Measurements from ENCODE around the gene CAPN12. TPM values are rescaled to one million over a fixed set of nuclear protein-coding genes. Genes with fewer than 3 reads are reported as not detected.

The CAPN12 gene
- total and polyA plus RNA-seq, 2 of the 4 experiments (the other 2 are of a cell fraction) = 0.18 to 0.97 TPM

DNA sequence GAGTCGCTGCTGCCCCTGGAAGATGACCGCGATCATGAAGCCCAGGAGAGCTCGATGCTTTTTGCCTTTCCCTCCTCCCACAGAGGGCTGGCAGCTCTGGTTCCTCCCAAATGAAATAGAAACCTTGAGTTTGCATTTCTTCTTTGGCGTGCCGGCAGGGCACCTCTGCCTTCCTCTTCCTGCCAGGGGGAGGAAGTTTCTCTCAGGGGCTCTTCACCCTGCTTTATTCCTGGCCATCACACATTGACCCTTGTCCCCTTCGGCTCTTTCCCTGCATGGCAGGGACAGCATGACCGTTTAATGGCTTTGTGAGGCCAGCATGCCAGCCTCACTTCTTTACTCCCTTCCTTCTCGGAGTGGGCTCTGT, 49.0 kb downstream of the CAPN12 start:
- H4K5ac ChIP-seq (ENCODE audit: low read depth, low read length) = no peak overlapping the region
- peak overlapping the region; percentile 18; the same call in 1 of the 2 replicates for H2BK120ac ChIP-seq (ENCODE audit: low read depth, low read length)
- H3K9ac ChIP-seq (ENCODE audit: low read depth, low read length) = no peak overlapping the region
- 0 out of 2 replicates have a peak overlapping the region, but pooled peaks have one; percentile 8 for H3K4ac ChIP-seq (ENCODE audit: low read depth, low read length)
- 93% methylated on average over 5 of the region's 9 CpGs; no CpG with 5 or more reads in 1 of the 2 experiments for WGBS, 2 experiments (ENCODE audit: extremely low coverage in 2 of 2, insufficient read length in 1 of 2)
- H2AK9ac ChIP-seq (replicated peaks; ENCODE audit: low read depth, low read length, poor library complexity) = no peak overlapping the region
- dilution Hi-C loops (cut with HindIII; ENCODE audit: low sequenced_read_pairs, unreplicated experiment) (no loop called here), intact Hi-C loops (cut with micrococcal nuclease) (no loop called here), in situ Hi-C loops (cut with MboI; ENCODE audit: low sequenced_read_pairs) (no loop called here)
- no peak for TF ChIP-seq CHD1 (IDR thresholded peaks at IDR 0.05; ENCODE audit: low read depth, low read length)
- TF ChIP-seq MXI1 (IDR thresholded peaks at IDR 0.05; ENCODE audit: borderline replicate concordance, low read depth, low read length) = no peak
- TF ChIP-seq BHLHE40 (IDR thresholded peaks at IDR 0.05; ENCODE audit: low read depth, low read length) = no peak
- no peak for TF ChIP-seq NFE2L2 (IDR thresholded peaks at IDR 0.05; ENCODE audit: low read depth, low read length)
- no peak for TF ChIP-seq RCOR1 (IDR thresholded peaks at IDR 0.05; ENCODE audit: insufficient replicate concordance, low read length)
- TF ChIP-seq SMC3 (IDR thresholded peaks at IDR 0.05; ENCODE audit: low read depth, low read length) = no peak
- no peak for TF ChIP-seq CEBPB (IDR thresholded peaks at IDR 0.05; ENCODE audit: low read depth, low read length)
- H4K91ac ChIP-seq (ENCODE audit: insufficient read depth, low read depth, low read length) = peak overlapping the region; percentile 9; the same call in 1 of the 2 replicates
- peaks cover 50% of the 10 kb centered on the region for H3K9me1 ChIP-seq (ENCODE audit: insufficient read depth, low read length)
- no peaks in the 10 kb centered on the region for H3K9me3 ChIP-seq (ENCODE audit: control insufficient read depth, insufficient read depth, low read length)
- peak overlapping the region; percentile 8 for H2BK5ac ChIP-seq (ENCODE audit: low read depth, low read length, poor library complexity, severe bottlenecking)
- H3K14ac ChIP-seq (replicated peaks; ENCODE audit: low read depth, low read length) = no peak overlapping the region
- ChIA-PET POLR2A (ENCODE audit: unreplicated experiment) (no interaction called here), CTCF (no interaction called here)
- no peak overlapping the region; the same call in 2 of the 3 replicates for H2BK15ac ChIP-seq (ENCODE audit: low read depth, low read length)
- no peak overlapping the region for H3K4me2 ChIP-seq (ENCODE audit: low read depth, low read length)
- no peak overlapping the region for H3K18ac ChIP-seq (ENCODE audit: low read depth, low read length)
- no peak overlapping the region; the same call in 1 of the 2 replicates for H3K27ac ChIP-seq (ENCODE audit: insufficient read depth, low read length)
- peaks cover 71% of the 10 kb centered on the region for H4K20me1 ChIP-seq (ENCODE audit: insufficient read depth, low read length)
- no peak overlapping the region for H3K4me3 ChIP-seq (ENCODE audit: insufficient read depth, low read depth, low read length)
- DNase-seq (no peak), ATAC-seq (ENCODE audit: low read depth) (no peak)
- H3K36me3 ChIP-seq (ENCODE audit: control insufficient read depth, insufficient read depth, low read length) = peaks cover 29% of the 10 kb centered on the region
- H4K8ac ChIP-seq (ENCODE audit: low read depth in 2 of 2, low read length in 2 of 2) = peak overlapping the region in 1 of 2 experiments; percentile 5; a peak in 1 of 4 replicates
- peaks cover 24% of the 10 kb centered on the region for H3K4me1 ChIP-seq (ENCODE audit: control insufficient read depth, insufficient read depth, low read length)
- peak overlapping the region; percentile 71 for H2AK5ac ChIP-seq (ENCODE audit: low read depth, low read length)
- no peak overlapping the region for H3K56ac ChIP-seq (ENCODE audit: extremely low read depth, insufficient read depth, low read length)
- H3K27me3 ChIP-seq (ENCODE audit: control insufficient read depth, insufficient read depth, low read length) = no peaks in the 10 kb centered on the region
- peak overlapping the region; percentile 60; the same call in 1 of the 2 replicates for H3K23ac ChIP-seq (ENCODE audit: low read depth, low read length)
- no peak overlapping the region for H2AFZ ChIP-seq (replicated peaks; ENCODE audit: low read length, poor library complexity)
- BruUV-seq (replicated peaks) = no TSS peak
- peaks cover 0 to 93% of the 10 kb centered on the region in 2 experiments; a peak in 3 of 4 replicates for H3K79me1 ChIP-seq (ENCODE audit: low read depth in 1 of 2, low read length in 2 of 2)
- no peak overlapping the region for H2BK20ac ChIP-seq (ENCODE audit: low read depth, low read length)

Data from IMR-90 (cell line).